ENCODE measurements around the gene EBLN1.

Gene EBLN1

DNA sequence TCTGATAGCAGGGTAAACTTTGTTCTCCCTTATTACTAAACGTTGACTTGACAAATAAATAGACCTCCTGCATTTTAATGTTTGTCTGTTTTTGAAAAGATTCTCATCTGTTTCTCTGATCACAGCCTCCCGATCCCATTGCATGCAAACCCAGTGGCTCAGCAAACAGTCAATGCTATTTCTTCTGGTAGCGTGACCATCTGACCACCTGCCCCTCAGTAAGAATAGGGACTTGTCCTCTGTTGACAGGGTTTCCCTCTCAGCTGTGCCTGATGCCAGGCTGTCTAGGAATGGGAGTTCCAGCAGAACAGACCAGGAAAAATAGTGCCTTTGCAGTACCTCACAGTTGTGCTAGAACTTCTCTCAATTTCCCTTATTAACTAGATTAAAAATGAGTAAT, 40.7 kb upstream of the EBLN1 start:
- Histone ChIP-seq H4K91ac (ENCODE audit: low read depth, low read length, poor library complexity) (no peak overlapping the region), H3K18ac (ENCODE audit: low read length) (no peak overlapping the region), H2AK5ac (ENCODE audit: low read depth, low read length) (no peak overlapping the region), H2BK12ac (ENCODE audit: low read length) (no peak overlapping the region), H2BK5ac (ENCODE audit: low read length) (no peak overlapping the region), H3K4ac (ENCODE audit: low read length) (no peak overlapping the region), H3K9me3 (replicated peaks in 1 of 2; ENCODE audit: control insufficient read depth in 2 of 2, insufficient read depth in 1 of 2, low read depth in 1 of 2, low read length in 2 of 2) (peaks cover 0 to 3% of the 10 kb centered on the region in 2 donors), H3K27ac (replicated peaks; ENCODE audit: low read length) (no peak overlapping the region), H4K8ac (ENCODE audit: low read depth, low read length) (no peak overlapping the region), H3K23ac (ENCODE audit: low read depth, low read length, poor library complexity) (no peak overlapping the region), H3K4me2 (ENCODE audit: insufficient read depth, low read length, poor library complexity, severe bottlenecking) (no peak overlapping the region), H2BK15ac (ENCODE audit: low read length) (no peak overlapping the region), H2AFZ (ENCODE audit: low read length) (no peak overlapping the region), H3K4me3 (ENCODE audit: low read length in 2 of 2) (no peak overlapping the region), H3K9ac (ENCODE audit: low read depth, low read length, poor library complexity) (no peak overlapping the region), H3K27me3 (ENCODE audit: control insufficient read depth in 3 of 3, insufficient read depth in 3 of 3, low read depth in 1 of 3, low read length in 3 of 3) (peaks cover 2 to 71% (median 4%) of the 10 kb centered on the region in 3 experiments), H3K36me3 (replicated peaks in 1 of 2; ENCODE audit: control insufficient read depth in 2 of 2, insufficient read depth in 2 of 2, low read length in 2 of 2) (no peaks in the 10 kb centered on the region), H2BK120ac (ENCODE audit: low read depth, low read length) (no peak overlapping the region), H3K14ac (ENCODE audit: low read length) (no peak overlapping the region), H3K4me1 (ENCODE audit: control insufficient read depth in 2 of 2, insufficient read depth in 1 of 2, low read depth in 1 of 2, low read length in 2 of 2) (no peaks in the 10 kb centered on the region), H3K79me1 (ENCODE audit: low read depth, low read length) (no peaks in the 10 kb centered on the region)
- DNase-seq (ENCODE audit: low spot score), result no peak
- WGBS, 2 donors (ENCODE audit: extremely low coverage in 2 of 2, insufficient read length in 2 of 2, insufficient replicate concordance in 1 of 2), result no CpG with 5 or more reads among the region's 3 CpGs

DNA sequence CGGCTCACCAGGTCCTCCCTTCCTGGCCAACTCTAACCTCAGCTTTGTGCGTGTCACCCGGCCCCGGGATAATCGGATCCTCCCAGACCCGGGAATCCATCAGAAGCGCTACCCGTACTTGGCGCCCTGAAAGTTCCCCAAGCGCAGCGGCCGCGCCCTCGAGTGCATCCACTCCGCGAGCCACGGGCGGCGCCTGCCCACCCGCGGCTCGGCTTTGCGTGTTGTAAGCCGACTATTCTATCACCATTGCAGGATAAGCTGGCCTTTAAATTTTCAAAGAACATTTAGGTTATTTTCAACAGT, 35.7 kb upstream of the EBLN1 start:
- Histone ChIP-seq H2AFZ (ENCODE audit: low read length) (peak overlapping the region; percentile 94), H2BK15ac (ENCODE audit: low read length) (no peak overlapping the region), H3K4me1 (ENCODE audit: control insufficient read depth in 2 of 2, insufficient read depth in 1 of 2, low read depth in 1 of 2, low read length in 2 of 2) (no peaks in the 10 kb centered on the region), H3K4ac (ENCODE audit: low read length) (no peak overlapping the region), H3K18ac (ENCODE audit: low read length) (peak overlapping the region; percentile 76), H3K79me1 (ENCODE audit: low read depth, low read length) (no peaks in the 10 kb centered on the region), H3K9me3 (replicated peaks in 1 of 2; ENCODE audit: control insufficient read depth in 2 of 2, insufficient read depth in 1 of 2, low read depth in 1 of 2, low read length in 2 of 2) (peaks cover 0 to 7% of the 10 kb centered on the region in 2 donors), H4K8ac (ENCODE audit: low read depth, low read length) (no peak overlapping the region), H3K9ac (ENCODE audit: low read depth, low read length, poor library complexity) (no peak overlapping the region), H3K27ac (replicated peaks; ENCODE audit: low read length) (no peak overlapping the region), H3K36me3 (replicated peaks in 1 of 2; ENCODE audit: control insufficient read depth in 2 of 2, insufficient read depth in 2 of 2, low read length in 2 of 2) (no peaks in the 10 kb centered on the region), H2BK120ac (ENCODE audit: low read depth, low read length) (no peak overlapping the region), H2BK5ac (ENCODE audit: low read length) (no peak overlapping the region), H4K91ac (ENCODE audit: low read depth, low read length, poor library complexity) (no peak overlapping the region), H2AK5ac (ENCODE audit: low read depth, low read length) (peak overlapping the region; percentile 61), H3K23ac (ENCODE audit: low read depth, low read length, poor library complexity) (no peak overlapping the region), H2BK12ac (ENCODE audit: low read length) (no peak overlapping the region), H3K14ac (ENCODE audit: low read length) (no peak overlapping the region), H3K4me3 (ENCODE audit: low read length in 2 of 2) (no peak overlapping the region), H3K27me3 (ENCODE audit: control insufficient read depth in 3 of 3, insufficient read depth in 3 of 3, low read depth in 1 of 3, low read length in 3 of 3) (peaks cover 12 to 80% (median 30%) of the 10 kb centered on the region in 3 experiments), H3K4me2 (ENCODE audit: insufficient read depth, low read length, poor library complexity, severe bottlenecking) (peak overlapping the region; percentile 25)
- DNase-seq (ENCODE audit: low spot score), result no peak
- no CpG with 5 or more reads among the region's 24 CpGs for WGBS, 2 donors (ENCODE audit: extremely low coverage in 2 of 2, insufficient read length in 2 of 2, insufficient replicate concordance in 1 of 2)

DNA sequence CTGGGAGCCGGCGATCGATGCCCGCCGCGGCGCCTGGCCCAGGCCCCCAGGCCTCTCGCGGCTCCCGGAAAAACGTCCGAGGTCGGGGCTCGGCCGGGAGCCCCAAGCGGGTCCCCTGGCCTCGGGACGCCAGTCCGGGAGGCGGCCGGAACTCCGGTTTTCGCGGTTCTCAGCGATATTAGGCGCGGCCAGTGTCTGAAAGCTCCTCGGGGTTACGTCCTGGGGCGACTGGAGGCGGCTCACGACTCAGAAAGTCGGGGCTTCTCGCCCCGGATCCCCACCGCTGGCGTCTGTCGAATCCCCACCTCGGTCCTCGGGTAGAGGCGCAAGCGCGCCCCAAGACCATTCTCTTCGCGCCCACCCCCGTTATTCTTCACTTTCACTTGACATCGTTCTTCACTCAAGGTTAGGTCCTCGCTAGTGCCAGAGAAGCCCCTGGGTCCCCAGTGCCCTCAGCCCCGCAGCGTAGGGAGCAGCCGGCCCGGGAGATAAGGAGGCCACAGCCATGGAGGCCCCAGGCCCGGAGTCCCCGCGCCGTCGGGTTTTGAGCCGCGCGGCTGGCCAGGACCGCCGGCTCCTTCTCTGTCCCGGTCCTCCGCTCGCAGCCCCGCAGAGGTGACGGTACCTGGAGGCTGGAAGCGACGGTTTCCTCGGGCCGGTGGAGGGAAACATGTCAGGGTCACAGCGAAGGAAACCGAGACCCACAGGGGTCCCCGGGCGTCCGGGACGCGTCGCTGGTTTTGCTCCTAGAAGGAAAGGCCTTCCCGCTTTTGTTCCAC, 35.2 kb upstream of the EBLN1 start:
- Histone ChIP-seq H2AFZ (ENCODE audit: low read length) (peak overlapping the region; percentile 94), H3K23ac (ENCODE audit: low read depth, low read length, poor library complexity) (peak overlapping the region; percentile 55), H2BK12ac (ENCODE audit: low read length) (peak overlapping the region; percentile 22), H2BK5ac (ENCODE audit: low read length) (no peak overlapping the region), H3K14ac (ENCODE audit: low read length) (no peak overlapping the region), H2BK120ac (ENCODE audit: low read depth, low read length) (peak overlapping the region; percentile 72), H3K79me1 (ENCODE audit: low read depth, low read length) (no peaks in the 10 kb centered on the region), H3K4ac (ENCODE audit: low read length) (no peak overlapping the region), H3K4me2 (ENCODE audit: insufficient read depth, low read length, poor library complexity, severe bottlenecking) (peak overlapping the region; percentile 71), H3K18ac (ENCODE audit: low read length) (peak overlapping the region; percentile 96), H3K9me3 (replicated peaks in 1 of 2; ENCODE audit: control insufficient read depth in 2 of 2, insufficient read depth in 1 of 2, low read depth in 1 of 2, low read length in 2 of 2) (peaks cover 0 to 7% of the 10 kb centered on the region in 2 donors), H2BK15ac (ENCODE audit: low read length) (peak overlapping the region; percentile 37), H3K27me3 (ENCODE audit: control insufficient read depth in 3 of 3, insufficient read depth in 3 of 3, low read depth in 1 of 3, low read length in 3 of 3) (peaks cover 12 to 75% (median 30%) of the 10 kb centered on the region in 3 experiments), H4K91ac (ENCODE audit: low read depth, low read length, poor library complexity) (peak overlapping the region; percentile 53), H4K8ac (ENCODE audit: low read depth, low read length) (peak overlapping the region; percentile 65), H3K27ac (replicated peaks; ENCODE audit: low read length) (no peak overlapping the region), H3K4me3 (ENCODE audit: low read length in 2 of 2) (peak overlapping the region; percentile 56 to 81), H3K4me1 (ENCODE audit: control insufficient read depth in 2 of 2, insufficient read depth in 1 of 2, low read depth in 1 of 2, low read length in 2 of 2) (no peaks in the 10 kb centered on the region), H3K9ac (ENCODE audit: low read depth, low read length, poor library complexity) (no peak overlapping the region), H2AK5ac (ENCODE audit: low read depth, low read length) (peak overlapping the region; percentile 61), H3K36me3 (replicated peaks in 1 of 2; ENCODE audit: control insufficient read depth in 2 of 2, insufficient read depth in 2 of 2, low read length in 2 of 2) (no peaks in the 10 kb centered on the region)
- DNase-seq (ENCODE audit: low spot score), result peak; percentile 32
- no CpG with 5 or more reads among the region's 80 CpGs for WGBS, 2 donors (ENCODE audit: extremely low coverage in 2 of 2, insufficient read length in 2 of 2, insufficient replicate concordance in 1 of 2)

DNA sequence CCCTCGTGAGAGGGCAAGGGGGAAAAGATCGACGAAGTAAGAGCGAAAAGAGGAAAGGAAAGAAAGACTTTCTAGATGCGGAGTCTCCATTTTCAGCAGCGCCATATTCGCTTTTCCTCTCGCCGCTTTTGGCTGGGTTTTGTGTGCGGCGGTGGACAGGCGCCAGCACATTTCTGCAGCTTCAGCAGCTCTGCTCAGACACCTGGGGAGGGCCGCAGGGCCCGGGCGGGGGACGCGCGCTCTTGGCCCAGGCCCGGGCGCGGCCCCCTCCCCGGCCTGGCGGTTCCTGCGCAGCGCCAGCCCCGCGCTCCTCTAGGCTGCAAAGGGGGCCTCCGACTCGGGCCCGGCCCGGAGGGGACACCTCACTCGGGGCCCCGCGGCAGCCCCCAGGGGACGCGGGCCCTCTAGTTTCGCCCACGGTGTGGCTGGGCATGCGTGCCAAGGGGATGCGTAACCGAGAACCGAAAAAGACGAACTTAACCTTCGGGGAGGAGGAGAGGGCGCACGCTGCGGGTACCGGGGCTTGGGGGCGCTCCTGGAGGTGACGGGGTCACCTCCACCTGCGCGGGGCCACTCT, 34.5 kb upstream of the EBLN1 start:
- H3K27ac ChIP-seq (replicated peaks; ENCODE audit: low read length), result no peak overlapping the region

More for the DNA sequence above, 34.5 kb upstream of the EBLN1 start:
- no peak overlapping the region for H2BK12ac ChIP-seq (ENCODE audit: low read length)
- H3K9me3 ChIP-seq (replicated peaks in 1 of 2; ENCODE audit: control insufficient read depth in 2 of 2, insufficient read depth in 1 of 2, low read depth in 1 of 2, low read length in 2 of 2), result peaks cover 0 to 7% of the 10 kb centered on the region in 2 donors
- H2AK5ac ChIP-seq (ENCODE audit: low read depth, low read length), result peak overlapping the region; percentile 6
- no peak for DNase-seq (ENCODE audit: low spot score)
- H3K36me3 ChIP-seq (replicated peaks in 1 of 2; ENCODE audit: control insufficient read depth in 2 of 2, insufficient read depth in 2 of 2, low read length in 2 of 2), result no peaks in the 10 kb centered on the region
- no peak overlapping the region for H3K23ac ChIP-seq (ENCODE audit: low read depth, low read length, poor library complexity)
- H4K91ac ChIP-seq (ENCODE audit: low read depth, low read length, poor library complexity), result peak overlapping the region; percentile 53
- H2BK15ac ChIP-seq (ENCODE audit: low read length), result peak overlapping the region; percentile 6
- H2BK5ac ChIP-seq (ENCODE audit: low read length), result no peak overlapping the region
- peak overlapping the region; percentile 72 for H2BK120ac ChIP-seq (ENCODE audit: low read depth, low read length)
- H2AFZ ChIP-seq (ENCODE audit: low read length), result peak overlapping the region; percentile 94
- peak overlapping the region; percentile 71 for H3K4me2 ChIP-seq (ENCODE audit: insufficient read depth, low read length, poor library complexity, severe bottlenecking)
- WGBS, 2 donors (ENCODE audit: extremely low coverage in 2 of 2, insufficient read length in 2 of 2, insufficient replicate concordance in 1 of 2), result no CpG with 5 or more reads among the region's 52 CpGs
- H3K4me1 ChIP-seq (ENCODE audit: control insufficient read depth in 2 of 2, insufficient read depth in 1 of 2, low read depth in 1 of 2, low read length in 2 of 2), result no peaks in the 10 kb centered on the region
- peak overlapping the region; percentile 96 for H3K18ac ChIP-seq (ENCODE audit: low read length)
- H3K4me3 ChIP-seq (ENCODE audit: low read length in 2 of 2), result peak overlapping the region; percentile 56 to 81
- no peak overlapping the region for H3K9ac ChIP-seq (ENCODE audit: low read depth, low read length, poor library complexity)
- no peak overlapping the region for H4K8ac ChIP-seq (ENCODE audit: low read depth, low read length)
- H3K79me1 ChIP-seq (ENCODE audit: low read depth, low read length), result no peaks in the 10 kb centered on the region
- no peak overlapping the region for H3K4ac ChIP-seq (ENCODE audit: low read length)
- peaks cover 12 to 68% (median 30%) of the 10 kb centered on the region in 3 experiments for H3K27me3 ChIP-seq (ENCODE audit: control insufficient read depth in 3 of 3, insufficient read depth in 3 of 3, low read depth in 1 of 3, low read length in 3 of 3)
- peak overlapping the region; percentile 89 for H3K14ac ChIP-seq (ENCODE audit: low read length)
